GM19099 (cell line): ENCODE measurements around the gene CPNE2.

ENCODE experiments used
- POLR2A ChIP-seq: IDR thresholded peaks from 3 replicates; pipeline ENCODE4 v1.6.1; 2011; ENCODE audit warnings: low read depth; ENCODE audit not compliant: insufficient read length; ENCODE audit errors: extremely low read depth

The CPNE2 gene

DNA sequence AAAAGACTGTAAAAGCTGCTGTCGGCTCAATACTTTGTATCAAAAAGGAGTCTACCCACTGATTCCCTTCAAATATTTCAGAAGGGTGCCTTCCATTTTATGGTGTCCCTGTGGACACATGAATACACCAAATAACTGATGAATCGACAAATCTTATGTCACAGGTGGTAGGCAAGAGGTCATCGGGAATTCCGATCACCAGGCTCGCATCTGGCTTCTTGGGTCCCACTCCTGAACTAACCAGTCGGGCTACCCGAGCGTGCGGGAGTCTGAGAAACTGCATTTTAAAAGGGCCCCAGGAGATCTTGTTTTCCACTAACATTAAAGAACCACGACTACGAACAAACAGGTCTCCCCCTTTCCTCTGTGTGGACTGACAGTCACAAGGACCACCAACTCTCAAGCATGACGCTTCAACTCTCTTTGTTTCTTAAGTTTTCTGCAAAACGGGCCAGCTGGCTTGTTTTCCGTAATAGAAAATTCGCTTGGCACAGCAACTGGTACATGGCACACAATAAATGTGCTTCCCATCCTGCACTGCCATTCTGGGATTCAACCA lies 92.6 kb downstream of the CPNE2 start:
- no peak for TF ChIP-seq POLR2A

DNA sequence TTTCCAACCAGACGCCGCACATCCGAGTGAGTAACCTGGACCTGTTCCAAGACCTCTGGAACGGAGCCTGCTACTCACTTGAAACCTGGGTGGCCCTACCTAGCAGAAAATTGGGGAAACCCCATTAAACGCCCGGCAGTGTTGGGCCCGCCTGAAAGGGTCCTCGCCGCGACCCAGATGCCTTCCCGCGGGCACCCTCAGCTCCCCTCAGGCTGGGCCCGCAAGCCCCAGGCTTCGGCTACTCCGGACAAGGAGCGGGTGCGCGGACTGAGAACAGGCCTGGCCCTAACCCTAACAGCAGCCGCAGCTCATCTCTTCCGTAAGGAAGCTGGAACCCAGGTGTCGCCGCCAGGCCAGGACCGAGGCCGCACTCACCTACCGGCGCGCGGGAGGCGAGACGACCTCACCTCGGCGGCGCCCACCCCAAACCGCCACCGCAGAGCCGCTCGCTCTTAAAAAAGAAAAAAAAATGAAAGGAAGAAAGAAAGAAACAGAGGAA lies 93.1 kb downstream of the CPNE2 start:
- TF ChIP-seq POLR2A = no peak

DNA sequence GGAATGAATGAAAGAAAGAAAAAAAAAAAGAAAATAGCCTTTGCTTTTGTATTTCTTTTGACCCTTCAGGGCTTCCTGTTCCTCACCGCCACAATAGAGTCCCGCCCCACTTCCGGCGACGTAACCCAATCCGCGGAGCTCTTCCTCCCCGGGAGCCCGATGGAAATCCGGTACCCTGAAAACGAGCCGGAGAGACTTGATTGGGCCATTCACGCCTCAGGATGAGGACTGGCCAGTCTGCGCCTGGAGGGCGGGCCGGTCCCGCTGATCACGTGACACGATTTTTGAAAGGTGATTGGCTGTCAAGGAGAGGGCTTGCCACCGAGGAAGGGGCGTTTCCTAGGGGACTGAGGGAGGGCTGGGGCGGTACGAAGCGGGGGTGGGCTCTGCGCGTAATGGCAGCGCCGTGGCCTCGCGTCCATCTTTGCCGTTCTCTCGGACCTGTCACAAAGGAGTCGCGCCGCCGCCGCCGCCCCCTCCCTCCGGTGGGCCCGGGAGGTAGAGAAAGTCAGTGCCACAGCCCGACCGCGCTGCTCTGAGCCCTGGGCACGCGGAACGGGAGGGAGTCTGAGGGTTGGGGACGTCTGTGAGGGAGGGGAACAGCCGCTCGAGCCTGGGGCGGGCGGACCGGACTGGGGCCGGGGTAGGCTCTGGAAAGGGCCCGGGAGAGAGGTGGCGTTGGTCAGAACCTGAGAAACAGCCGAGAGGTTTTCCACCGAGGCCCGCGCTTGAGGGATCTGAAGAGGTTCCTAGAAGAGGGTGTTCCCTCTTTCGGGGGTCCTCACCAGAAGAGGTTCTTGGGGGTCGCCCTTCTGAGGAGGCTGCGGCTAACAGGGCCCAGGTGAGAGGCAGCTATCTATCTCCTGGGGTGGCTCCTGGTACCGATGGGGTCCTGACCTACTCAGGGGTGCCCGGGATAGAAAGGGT lies 93.8 kb downstream of the CPNE2 start, which contains the start of the genes PSME3IP1 and RSPRY1:
Gene PSME3IP1, minus strand, starts transcription at position 95 of the 927 bp plus-strand sequence. CDS start 12,185 bp downstream, outside the sequence.
Gene RSPRY1, plus strand, starts transcription at position 385 of the 927 bp plus-strand sequence. CDS start 18,330 bp downstream, outside the sequence.
- TF ChIP-seq POLR2A = peak; percentile 89

- no peak for TF ChIP-seq POLR2A
Observed at GRCh38 chr16:57186872-57187854, 94.8 kb downstream of the CPNE2 start.

GRCh38 chr16:57188711-57189002 lies 96.3 kb downstream of the CPNE2 start:
- no peak for TF ChIP-seq POLR2A

GRCh38 chr16:57190136-57190535 lies 97.8 kb downstream of the CPNE2 start:
- no peak for TF ChIP-seq POLR2A

DNA sequence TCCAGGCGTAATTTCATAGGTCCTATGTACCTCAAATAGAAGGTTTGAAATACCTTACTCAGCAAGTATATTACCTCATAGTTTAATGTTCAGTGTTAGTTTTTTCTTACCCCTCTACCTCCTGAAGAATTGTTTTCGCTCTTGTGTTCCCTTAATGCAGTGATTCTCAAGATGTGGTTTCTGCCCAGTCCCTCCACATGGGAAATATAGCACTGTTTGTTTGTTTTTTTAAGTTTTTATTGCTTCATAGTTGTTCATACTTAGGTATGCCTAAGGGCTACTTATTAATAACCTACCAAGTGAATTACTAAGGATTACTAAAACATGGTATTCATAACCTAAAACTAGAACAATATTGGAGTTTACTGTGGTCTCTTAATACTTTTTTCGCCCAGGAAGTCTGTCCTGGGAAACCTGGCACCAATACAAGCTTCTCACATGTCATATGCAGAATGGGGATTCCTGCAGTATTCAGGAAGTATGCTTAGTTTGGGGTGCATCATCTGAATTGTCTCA lies 98.7 kb downstream of the CPNE2 start:
- no peak for TF ChIP-seq POLR2A

GRCh38 chr16:57192146-57192545 lies 99.8 kb downstream of the CPNE2 start:
- no peak for TF ChIP-seq POLR2A

GRCh38 chr16:57192720-57193486 lies 100.5 kb downstream of the CPNE2 start:
- no peak for TF ChIP-seq POLR2A

DNA sequence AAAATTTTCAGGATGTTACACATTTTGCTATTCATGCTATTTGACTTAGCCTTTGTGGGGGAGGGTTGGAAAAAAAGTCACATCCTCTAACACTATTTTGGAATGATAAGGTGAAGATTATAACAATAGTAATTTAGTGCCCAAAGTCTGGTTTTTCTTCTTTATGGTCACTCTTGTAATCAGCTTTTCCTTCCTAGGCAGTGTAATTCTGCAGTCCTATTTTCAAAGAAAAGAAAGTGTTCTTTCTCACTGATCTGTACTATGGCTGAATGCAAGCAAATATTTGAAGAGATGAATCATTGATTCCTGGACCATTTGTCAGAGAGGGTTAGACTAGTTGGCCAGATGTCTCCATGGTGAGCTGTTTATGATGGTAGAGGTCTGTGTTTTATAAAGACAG lies 102.1 kb downstream of the CPNE2 start:
- no peak for TF ChIP-seq POLR2A

- no peak for TF ChIP-seq POLR2A
Observed at GRCh38 chr16:57196286-57196685, 103.9 kb downstream of the CPNE2 start.

DNA sequence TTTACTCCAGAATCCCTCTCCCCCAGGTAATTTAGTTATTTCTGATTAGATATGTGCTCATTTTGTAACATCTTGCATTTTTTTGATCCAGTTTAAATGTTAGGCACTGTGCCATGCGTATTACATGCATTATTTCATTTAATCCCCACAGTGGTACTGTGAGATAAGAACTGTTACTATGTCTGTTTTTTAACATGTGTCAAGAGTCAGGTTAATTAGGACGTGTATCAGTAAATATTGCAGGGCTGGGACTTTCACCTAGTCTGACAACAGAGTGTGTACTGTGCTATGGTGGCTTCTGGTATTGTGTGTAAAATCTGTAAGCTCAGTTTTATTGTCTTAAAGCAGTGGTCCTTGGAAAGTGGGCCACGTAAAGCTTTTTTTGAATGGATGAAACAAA lies 104.4 kb downstream of the CPNE2 start:
- no peak for TF ChIP-seq POLR2A
